CD4-positive, alpha-beta T cell (primary cell): Measurements from ENCODE around the gene SPRY4. TPM values are rescaled to one million over a fixed set of nuclear protein-coding genes. Genes with fewer than 3 reads are reported as not detected.

Experiments
- ATAC-seq: fragments of 200-7000 bp; cut with Tn5 transposase; one replicate; pipeline ENCODE4 v1.10.0; 2022; ENCODE audit warnings: mild to moderate bottlenecking; ENCODE audit not compliant: poor library complexity
- CTCF ChIA-PET: fragments of 350-600 bp; sonication (Branson Sonifier 250); formaldehyde crosslinking; loops from one replicate; lab custom pipeline; 2021; ENCODE audit warnings: antibody characterized with exemption, inconsistent platforms; lab: Charles Lee
- POLR2A ChIA-PET: fragments of 350-600 bp; sonication (Branson Sonifier 250); formaldehyde crosslinking; loops from one replicate; lab custom pipeline; 2021; ENCODE audit warnings: antibody characterized with exemption, inconsistent platforms; lab: Charles Lee
- DNase-seq, 14 experiments: peaks; one replicate each; pipeline ENCODE4 v3.0.0-alpha.2; 2013 to 2020; ENCODE audit warnings: mixed read lengths in 2 of 14
- H3K27ac ChIP-seq, 2 donors: one replicate each; pipeline versions ENCODE4 v1.5.1 to v1.7.0; 2013; ENCODE audit warnings: low read length in 2 of 2, low read depth in 1 of 2, mild to moderate bottlenecking in 1 of 2
- H3K27me3 ChIP-seq, 2 experiments: 1 replicate in 1 of 2; 2 replicates in 1 of 2; pipeline versions ENCODE4 v1.6.1 to v1.7.0; 2013; ENCODE audit warnings: low read length in 2 of 2, control low read depth in 1 of 2, mild to moderate bottlenecking in 1 of 2, moderate library complexity in 1 of 2; ENCODE audit not compliant: insufficient read depth in 2 of 2, control insufficient read depth in 1 of 2
- H3K36me3 ChIP-seq: one replicate; pipeline ENCODE4 v1.6.1; 2013; ENCODE audit warnings: low read length, control low read depth; ENCODE audit not compliant: insufficient read depth
- H3K4me1 ChIP-seq: one replicate; pipeline ENCODE4 v1.6.1; 2013; ENCODE audit warnings: low read length, control low read depth; ENCODE audit not compliant: insufficient read depth
- H3K4me3 ChIP-seq: one replicate; pipeline ENCODE4 v1.5.1; 2013; ENCODE audit warnings: mild to moderate bottlenecking, low read length, moderate library complexity
- H3K9me3 ChIP-seq, 2 experiments: 1 replicate in 1 of 2; 2 replicates in 1 of 2; pipeline versions ENCODE4 v1.6.1 to v1.7.0; 2013; ENCODE audit warnings: low read length in 2 of 2, mild to moderate bottlenecking in 2 of 2, control low read depth in 1 of 2, moderate library complexity in 1 of 2; ENCODE audit not compliant: control insufficient read depth in 1 of 2, insufficient read depth in 1 of 2
- H3K27ac Mint-ChIP-seq: one replicate; pipeline ENCODE4 v1.8.0; 2020; ENCODE audit warnings: mixed read lengths
- H3K27me3 Mint-ChIP-seq: one replicate; pipeline ENCODE4 v1.8.0; 2021; ENCODE audit warnings: mixed read lengths
- H3K36me3 Mint-ChIP-seq: one replicate; pipeline ENCODE4 v1.8.0; 2021; ENCODE audit warnings: low read depth, mixed read lengths
- H3K4me1 Mint-ChIP-seq: one replicate; pipeline ENCODE4 v1.8.0; 2021; ENCODE audit warnings: low read depth, mixed read lengths
- H3K4me3 Mint-ChIP-seq: one replicate; pipeline ENCODE4 v1.8.0; 2020; ENCODE audit warnings: mild to moderate bottlenecking, mixed read lengths
- H3K9me3 Mint-ChIP-seq: one replicate; pipeline ENCODE4 v1.8.0; 2020; ENCODE audit warnings: mixed read lengths
- intact Hi-C, 2 experiments: fragments of 100-400 bp; cut with DNase I in 1 of 2; cut with micrococcal nuclease in 1 of 2; formaldehyde crosslinking; loops; one replicate each; pipeline versions ENCODE4 v1.15.1 to v1.9.0; 2023 to 2025; cut with DNase I, micrococcal nuclease
- total RNA-seq, 174 experiments: library from RNA in 2 of 174; stranded (reverse) in 2 of 174; gene quantifications; one replicate each; pipeline ENCODE4 v1.2.3 and lab custom pipeline; 2021 to 2026
- TF ChIP-seq, protein P1 (sequence below): fragments of 200-600 bp; IDR thresholded peaks from one replicate; pipeline ENCODE4 v1.8.0; 2022; ENCODE audit warnings: antibody characterized with exemption, mild to moderate bottlenecking

The SPRY4 gene
- total RNA-seq, 2 experiments from 2014 or later, result 0.16 to 0.34 TPM

DNA sequence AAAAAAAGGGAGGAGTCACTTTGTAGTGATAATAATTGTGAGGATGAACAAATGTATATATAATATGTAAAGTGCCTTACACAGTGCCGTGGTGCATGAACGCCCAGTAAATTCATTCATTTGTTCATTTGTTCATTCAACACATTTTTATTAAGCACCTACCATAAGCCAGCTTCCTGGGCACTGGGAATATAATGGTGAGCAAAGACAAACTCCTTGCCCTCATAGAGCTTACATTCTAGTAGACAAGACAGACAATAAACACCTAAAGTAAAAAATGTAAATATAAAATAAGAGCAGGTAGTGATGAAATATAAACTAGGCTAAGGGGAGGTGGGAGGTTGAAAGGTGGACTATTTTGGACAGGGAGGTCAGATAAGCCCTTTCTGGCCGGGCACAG lies 32.0 kb downstream of the SPRY4 start:
- no peaks in the 10 kb centered on the region for H3K9me3 Mint-ChIP-seq
- DNase-seq, result no peak
- Histone ChIP-seq H3K4me3 (no peak overlapping the region), H3K9me3 (no peaks in the 10 kb centered on the region), H3K27ac (no peak overlapping the region), H3K36me3 (no peaks in the 10 kb centered on the region), H3K4me1 (no peaks in the 10 kb centered on the region), H3K27me3 (no peaks in the 10 kb centered on the region)
- intact Hi-C loops, result no loop called here
- ATAC-seq, result no peak
- ChIA-PET CTCF (no interaction called here), POLR2A (no interaction called here)
- H3K4me3 Mint-ChIP-seq, result no peak overlapping the region
- TF ChIP-seq, protein P1, sequence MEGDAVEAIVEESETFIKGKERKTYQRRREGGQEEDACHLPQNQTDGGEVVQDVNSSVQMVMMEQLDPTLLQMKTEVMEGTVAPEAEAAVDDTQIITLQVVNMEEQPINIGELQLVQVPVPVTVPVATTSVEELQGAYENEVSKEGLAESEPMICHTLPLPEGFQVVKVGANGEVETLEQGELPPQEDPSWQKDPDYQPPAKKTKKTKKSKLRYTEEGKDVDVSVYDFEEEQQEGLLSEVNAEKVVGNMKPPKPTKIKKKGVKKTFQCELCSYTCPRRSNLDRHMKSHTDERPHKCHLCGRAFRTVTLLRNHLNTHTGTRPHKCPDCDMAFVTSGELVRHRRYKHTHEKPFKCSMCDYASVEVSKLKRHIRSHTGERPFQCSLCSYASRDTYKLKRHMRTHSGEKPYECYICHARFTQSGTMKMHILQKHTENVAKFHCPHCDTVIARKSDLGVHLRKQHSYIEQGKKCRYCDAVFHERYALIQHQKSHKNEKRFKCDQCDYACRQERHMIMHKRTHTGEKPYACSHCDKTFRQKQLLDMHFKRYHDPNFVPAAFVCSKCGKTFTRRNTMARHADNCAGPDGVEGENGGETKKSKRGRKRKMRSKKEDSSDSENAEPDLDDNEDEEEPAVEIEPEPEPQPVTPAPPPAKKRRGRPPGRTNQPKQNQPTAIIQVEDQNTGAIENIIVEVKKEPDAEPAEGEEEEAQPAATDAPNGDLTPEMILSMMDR, result no peak
- no peaks in the 10 kb centered on the region for H3K27me3 Mint-ChIP-seq
- peaks cover under 1% of the 10 kb centered on the region for H3K4me1 Mint-ChIP-seq
- H3K27ac Mint-ChIP-seq, result no peak overlapping the region
- no peaks in the 10 kb centered on the region for H3K36me3 Mint-ChIP-seq

DNA sequence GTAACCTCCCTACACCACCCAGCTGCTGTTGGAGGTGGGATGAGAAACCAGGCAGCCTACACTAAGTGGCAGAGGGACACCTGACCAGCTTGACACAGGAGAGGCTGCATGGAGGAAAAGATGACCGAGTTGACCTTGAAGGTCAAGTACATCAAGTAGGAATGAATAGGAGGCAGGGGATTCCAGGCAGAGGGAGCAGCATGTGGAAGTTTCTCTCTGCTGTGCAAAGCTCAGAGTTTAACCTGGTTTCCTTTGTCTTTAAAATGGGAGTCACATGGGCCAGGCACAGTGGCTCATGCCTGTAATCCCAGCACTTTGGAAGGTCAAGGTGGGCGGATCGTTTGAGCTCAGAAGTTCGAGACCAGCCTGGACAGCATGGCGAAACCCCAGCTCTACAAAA lies 32.6 kb downstream of the SPRY4 start:
- Histone ChIP-seq H3K27me3 (no peaks in the 10 kb centered on the region), H3K9me3 (no peaks in the 10 kb centered on the region), H3K4me1 (peaks cover 3% of the 10 kb centered on the region), H3K4me3 (no peak overlapping the region), H3K27ac (no peak overlapping the region), H3K36me3 (no peaks in the 10 kb centered on the region)
- DNase-seq (no peak), ATAC-seq (no peak)
- ChIA-PET CTCF (no interaction called here), POLR2A (no interaction called here)
- Mint-ChIP-seq H3K4me3 (no peak overlapping the region), H3K27me3 (no peaks in the 10 kb centered on the region), H3K9me3 (no peaks in the 10 kb centered on the region), H3K36me3 (no peaks in the 10 kb centered on the region), H3K27ac (no peak overlapping the region), H3K4me1 (peaks cover 5% of the 10 kb centered on the region)
- intact Hi-C loops, result no loop called here
- TF ChIP-seq, protein P1, result no peak

DNA sequence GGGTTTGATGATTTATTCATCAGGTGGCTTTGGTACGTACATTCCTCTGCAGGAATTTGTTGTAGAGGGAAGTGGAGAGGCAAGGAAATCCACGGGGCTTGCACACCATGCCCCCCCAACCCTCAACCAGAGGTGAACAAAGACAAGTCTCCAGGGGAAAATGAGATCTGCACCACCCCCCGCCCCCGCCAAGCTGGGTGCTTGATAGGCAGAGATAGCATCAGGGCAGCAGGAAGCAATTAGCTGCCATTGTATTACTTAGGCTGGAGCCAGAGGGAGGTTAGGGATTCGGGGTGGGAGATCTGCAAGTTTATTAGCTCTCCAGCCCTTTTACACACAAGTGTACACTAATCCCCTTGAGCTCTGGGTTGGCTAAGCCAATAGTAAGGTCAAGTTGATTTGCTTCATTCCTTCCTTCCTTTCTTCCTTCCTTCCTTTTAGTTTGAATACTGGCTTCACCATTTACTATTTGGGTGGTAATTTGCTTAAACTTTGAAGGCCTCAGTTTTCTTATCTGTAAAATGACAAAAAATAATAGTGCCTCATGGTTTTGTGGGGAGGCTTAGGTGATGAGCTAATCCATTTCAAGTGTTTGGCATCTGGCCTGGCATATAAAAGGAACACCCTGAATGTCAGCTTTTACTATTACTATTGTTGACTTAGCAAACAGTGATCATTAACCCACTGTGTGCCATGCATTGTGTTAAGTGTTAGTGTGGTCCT lies 34.1 kb downstream of the SPRY4 start:
- Mint-ChIP-seq H3K4me1 (peaks cover 5% of the 10 kb centered on the region), H3K36me3 (no peaks in the 10 kb centered on the region), H3K27me3 (no peaks in the 10 kb centered on the region), H3K9me3 (no peaks in the 10 kb centered on the region), H3K4me3 (no peak overlapping the region), H3K27ac (no peak overlapping the region)
- Histone ChIP-seq H3K4me1 (peaks cover 3% of the 10 kb centered on the region), H3K27me3 (no peaks in the 10 kb centered on the region), H3K27ac (no peak overlapping the region), H3K4me3 (no peak overlapping the region), H3K36me3 (no peaks in the 10 kb centered on the region), H3K9me3 (no peaks in the 10 kb centered on the region)
- intact Hi-C loops, result no loop called here
- no peak for ATAC-seq
- TF ChIP-seq, protein P1, result no peak
- CTCF ChIA-PET, result no interaction called here
- POLR2A ChIA-PET, result no interaction called here
- DNase-seq, result no peak
